HG02571 (cell line): ENCODE measurements around the gene SMIM1.
A peak's percentile ranks its signal among the peaks of the same experiment; 100 is the strongest.

Source experiments
- ATAC-seq: cut with Tn5 transposase; IDR thresholded peaks from one replicate; pipeline ENCODE4 v1.9.1; 2021; ENCODE audit warnings: mild to moderate bottlenecking, moderate library complexity; ENCODE audit not compliant: unreplicated experiment

SMIM1 gene

DNA sequence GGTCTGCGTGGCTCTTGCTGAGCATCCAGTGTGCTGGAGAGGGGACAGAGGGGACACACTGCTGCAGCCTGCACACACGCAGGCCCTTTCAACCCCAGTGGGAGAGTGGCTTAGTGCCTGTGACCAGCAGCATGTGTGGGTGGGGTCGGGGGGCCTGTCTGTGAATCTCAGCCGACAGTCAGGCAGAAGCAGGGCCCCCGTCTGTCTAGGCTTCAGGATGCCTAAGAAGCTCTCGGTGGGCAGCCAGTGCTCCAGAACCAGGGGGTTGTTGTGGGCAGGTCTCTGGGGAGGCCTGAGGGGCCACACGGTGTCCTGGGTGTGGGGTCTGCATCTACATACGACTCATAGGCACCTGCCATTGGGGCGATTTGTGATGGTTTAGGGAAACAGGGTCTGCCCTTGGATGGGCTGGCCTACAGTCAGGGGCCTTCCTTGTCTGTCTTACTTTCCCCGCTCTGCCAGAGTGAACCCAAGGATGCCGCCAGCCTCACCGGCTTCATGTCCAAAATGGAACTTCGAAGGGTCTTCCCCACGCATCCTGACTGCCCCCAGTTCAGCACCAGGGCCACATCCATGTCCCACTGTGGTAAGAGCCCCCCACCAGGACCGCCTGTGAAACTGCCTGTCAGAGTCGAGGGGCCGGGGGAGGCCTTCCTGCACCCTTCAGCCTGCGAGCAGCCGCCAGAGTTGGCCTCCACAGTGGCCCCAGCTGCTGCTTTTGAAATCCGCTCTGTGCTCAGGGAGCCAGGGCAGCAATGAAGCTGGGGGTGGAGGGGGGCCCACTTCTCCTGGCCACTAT, 18.7 kb upstream of the SMIM1 start:
- ATAC-seq = no peak

DNA sequence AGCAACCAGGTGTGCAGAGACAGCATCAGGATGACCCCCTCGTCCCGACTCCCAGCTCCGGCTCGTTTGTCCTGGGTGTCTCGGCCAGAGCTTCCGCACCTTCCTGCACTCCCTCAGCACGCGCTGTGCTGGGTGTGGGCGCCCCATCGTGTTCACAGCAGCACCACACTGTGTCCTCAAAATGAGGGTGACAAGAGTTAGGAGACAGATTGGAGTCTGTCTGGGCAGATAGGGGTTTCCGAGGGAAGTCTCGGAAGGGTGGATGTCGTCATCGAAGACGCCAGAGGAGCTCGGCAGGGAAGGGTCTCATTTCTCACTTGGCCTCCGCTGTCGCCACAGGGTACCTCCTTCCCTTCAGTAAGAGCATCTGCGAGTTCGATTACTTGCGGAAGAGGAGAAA, 16.2 kb upstream of the SMIM1 start:
- no peak for ATAC-seq

DNA sequence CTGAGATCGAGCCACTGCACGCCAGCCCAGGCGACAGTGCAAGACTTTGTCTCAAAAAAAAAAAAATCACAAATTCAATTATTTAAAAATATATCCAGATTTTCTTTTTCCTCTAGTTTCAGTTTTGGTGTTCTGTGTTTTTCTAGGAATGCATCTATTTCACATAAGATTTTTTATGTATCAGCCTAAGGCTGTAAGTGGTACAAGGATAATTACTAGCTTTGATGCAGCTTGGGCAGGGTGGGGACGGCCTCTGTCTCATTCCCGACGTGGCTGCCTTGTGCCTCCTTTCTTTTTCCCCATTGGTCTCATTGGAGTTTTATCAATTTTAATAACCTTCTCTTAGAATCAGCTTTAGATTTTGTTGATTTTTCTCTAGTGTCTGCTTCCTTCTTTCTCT, 13.4 kb upstream of the SMIM1 start:
- no peak for ATAC-seq

DNA sequence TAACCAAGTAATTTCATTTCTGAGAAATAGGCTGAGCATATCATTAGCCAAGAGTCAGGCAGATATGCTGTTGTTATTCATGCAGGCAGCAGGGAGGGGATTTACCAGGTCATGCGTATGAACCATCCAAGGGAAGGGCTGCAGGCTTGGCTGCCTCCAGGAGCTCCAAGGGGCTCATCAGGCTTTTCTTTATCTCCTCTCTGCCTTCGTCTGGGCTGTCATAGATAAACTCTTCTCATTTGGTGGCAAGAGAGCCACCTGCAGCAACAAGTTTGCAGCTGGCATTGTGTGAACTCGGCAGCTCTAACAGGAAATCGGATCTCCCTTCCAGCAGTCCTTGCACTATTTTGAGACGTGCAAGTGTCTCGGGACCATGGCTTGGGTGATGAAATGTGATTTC, 12.8 kb upstream of the SMIM1 start:
- no peak for ATAC-seq

DNA sequence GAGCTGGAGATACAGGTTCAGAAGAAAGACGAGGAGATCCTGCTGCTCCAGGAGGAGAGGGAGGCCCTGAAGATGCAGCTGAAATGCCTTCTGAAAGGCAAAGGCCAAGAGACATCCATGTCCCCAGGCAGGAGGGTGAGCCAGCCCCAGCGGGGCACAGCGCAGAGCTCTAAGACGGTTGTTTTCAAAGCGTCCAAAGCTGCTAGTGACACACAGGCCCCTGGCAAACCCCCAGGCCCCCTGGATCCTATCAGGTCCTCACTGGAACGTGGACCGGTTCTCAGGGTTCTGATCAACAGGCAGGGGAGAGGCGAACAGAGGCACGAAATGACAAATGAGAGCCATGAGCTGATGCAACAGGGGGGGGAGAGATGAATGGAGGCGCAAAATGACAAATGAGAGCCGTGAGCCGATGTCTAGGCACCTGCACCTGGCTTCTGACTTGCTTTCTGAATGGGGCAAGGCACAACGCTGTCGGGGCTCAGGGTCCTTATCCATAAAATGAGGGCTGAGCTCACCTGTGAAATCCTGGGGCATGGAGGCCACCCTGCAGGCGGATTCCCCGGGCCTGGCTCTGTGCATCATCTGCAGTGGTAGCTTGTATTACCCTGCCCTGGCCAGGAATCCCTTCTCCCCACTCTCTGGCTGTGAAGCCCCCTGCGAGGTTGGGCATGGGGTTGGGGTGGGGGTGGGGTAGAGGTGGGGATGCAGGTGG, 11.1 kb upstream of the SMIM1 start:
- ATAC-seq = no peak

DNA sequence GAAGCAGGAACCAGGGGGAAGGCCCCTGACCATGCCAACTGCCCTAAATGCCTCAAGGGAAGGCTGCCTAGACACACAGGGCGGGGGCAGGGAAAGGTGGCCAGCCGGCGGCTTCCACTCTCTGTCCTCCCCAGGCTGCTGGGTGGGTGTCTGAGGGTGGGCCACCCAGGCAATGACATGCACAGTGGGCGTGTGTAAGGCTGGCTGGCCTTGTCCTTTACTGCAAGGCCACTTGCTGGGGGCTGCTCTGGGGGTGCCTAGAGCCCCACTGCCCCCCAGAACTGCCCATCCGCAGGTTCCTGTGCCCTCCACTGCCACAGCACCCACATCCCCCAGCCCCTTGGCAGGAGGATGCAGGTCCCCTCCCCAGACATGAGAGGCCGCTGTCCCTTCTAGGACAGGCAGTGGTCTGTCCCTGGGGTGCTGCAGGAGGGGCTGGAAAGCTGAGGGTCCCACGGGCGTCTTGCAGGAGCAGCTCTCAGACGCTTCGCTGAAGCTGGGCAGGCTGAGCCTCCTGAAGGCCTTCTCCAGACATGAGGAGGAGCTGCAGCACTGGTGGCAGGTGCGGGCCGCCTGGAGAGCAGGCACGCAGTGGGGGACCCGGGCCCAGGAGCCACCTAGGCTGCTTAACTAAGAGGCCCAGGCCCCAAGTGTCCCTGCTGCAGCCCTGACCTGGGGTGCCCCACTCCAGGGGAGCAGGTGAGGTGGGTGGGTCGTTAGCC, 10.2 kb upstream of the SMIM1 start:
- ATAC-seq = no peak

DNA sequence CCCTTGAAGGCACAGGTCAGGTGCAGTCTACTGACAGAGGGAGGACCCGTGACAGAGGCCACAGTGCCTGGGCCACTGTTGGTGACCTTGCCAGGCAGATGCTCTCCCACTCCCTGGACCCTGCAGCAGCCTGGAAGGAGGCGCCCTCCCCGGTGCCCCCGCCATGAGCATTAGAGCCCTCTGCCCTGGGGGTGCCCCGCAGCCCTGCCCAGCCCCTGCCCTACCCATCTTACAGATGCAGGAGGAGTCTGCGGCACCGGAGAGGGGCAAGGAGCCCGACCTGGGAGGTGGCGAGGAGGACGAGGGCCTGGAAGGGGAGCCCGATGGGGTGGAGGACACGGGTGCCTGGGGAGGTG, 9.7 kb upstream of the SMIM1 start:
- no peak for ATAC-seq

DNA sequence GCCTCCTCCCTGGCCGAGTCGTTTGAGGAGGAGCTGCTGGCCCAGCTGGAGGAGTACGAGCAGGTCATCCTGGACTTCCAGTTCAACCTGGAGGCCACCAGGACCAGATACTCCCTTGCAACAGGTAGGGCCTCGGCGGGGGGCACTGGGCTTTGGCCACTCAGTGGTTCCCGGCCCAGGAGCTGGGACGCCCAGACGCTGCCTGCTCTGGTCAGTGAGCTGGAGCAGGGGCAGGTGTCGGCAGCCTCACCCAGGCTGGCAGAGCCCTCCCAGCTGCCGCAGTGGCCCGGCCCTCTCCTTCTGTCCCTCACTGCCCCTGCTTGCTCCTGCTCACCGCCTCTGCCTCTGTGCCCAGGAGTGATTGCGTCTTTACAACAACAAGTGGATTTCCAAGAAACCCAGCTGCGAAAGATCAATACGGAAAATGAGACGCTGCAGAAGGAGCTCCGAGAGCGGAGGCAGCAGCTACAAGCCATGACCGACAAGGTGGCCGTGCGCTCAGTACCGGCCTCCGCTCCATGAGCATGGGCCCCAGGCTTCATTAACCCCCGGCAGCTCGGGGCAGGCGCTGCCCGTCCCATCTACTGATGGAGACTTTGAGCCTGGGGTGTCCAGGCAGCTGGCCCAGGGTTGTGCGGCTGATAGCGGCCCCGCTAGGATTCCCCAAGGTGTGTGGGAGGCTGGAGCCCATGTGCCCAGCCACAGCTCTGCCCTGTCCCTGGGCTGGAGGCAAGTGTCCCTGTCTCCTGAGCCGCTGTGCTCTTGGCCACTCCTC, 9.0 kb upstream of the SMIM1 start:
- no peak for ATAC-seq

DNA sequence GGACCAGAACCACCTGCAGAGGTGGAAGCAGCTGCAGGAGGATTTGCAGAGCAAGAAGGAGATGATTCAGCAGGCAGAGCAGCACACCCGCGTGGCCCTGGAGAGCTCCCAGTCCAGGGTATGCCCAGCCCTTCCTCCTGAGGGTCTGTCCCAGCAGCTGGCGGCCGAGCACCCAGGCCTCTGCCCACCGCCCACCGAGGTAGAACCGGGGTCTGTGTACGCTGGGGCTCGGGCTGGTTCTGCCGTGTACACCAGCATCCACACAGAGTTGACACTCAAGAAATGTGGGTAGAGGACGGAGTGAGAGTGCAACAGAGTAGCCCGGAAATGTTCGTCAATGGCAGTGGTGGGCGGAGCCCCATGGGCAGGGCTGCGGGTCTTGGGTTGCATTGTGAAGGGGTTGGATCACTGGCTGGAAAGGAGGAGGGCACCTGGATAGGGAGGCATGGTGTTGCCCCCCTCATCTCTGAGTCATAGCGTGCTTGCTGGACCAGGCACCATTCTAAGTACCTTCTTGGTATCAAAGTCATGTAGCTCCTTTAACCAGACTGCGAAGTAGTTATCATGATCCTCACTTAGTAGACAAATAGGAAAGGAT, 5.1 kb upstream of the SMIM1 start:
- ATAC-seq = no peak

DNA sequence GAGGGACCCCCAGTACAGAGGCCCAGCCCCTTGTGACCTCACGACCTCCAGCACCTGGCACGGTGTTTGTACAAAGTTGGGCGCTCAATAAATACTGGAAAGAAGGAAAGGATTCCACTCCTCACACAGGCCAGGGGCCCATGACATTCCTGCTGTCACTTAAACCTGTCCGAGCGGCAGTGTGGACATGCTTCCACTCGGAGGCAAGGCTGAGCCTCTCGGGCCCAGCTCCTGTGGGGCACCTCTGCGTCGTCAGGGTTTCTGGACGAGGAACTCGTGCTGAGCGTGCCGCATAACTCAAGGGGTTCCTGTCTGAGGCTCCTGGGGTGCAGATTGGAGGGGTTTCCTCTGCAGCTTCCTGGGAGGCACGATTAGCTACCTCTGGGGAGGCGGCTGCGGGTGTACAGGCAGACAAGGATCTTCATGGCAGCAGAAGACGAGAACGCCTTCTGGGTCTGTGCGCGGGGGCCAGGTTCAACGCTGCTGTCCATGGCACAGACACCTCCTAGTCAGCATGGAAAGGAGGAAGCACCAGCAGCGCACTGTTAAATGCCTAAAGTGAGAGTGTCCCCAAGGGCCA, 3.6 kb upstream of the SMIM1 start:
- ATAC-seq = no peak

DNA sequence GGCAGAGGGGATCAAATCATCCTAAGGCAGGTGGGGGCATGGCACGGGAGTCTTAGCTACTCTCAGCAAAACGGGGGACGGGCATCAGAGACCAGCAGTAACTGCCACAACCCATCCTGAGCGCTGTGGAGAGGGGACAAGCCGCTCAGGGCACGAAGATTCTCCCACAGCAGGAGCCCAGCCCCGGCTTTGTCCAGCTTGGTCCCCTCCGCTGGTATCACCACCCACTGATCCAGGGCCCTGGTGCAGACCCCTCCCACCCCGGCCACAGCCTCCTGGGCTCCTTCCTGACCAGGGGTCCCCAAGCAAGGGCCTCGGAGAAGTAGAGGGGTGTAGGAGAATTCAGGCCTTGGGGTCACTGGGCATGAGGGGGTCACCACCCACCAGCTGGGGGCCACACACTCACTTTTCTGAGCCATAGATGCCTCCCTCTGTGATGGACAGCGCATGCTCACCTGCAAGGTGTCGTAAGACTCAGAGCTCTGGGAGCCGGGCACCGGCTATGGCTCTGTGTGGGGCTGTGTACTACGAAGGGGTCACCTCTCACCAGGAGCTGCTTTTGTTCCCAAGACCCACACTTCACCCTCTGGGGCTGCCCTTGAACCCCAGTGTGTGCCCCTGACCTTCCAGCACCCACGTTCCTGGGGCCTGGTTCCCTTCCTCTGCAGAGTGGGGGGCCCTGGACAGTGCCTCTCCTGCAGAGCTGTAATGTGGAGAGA, 2.3 kb upstream of the SMIM1 start:
- no peak for ATAC-seq

DNA sequence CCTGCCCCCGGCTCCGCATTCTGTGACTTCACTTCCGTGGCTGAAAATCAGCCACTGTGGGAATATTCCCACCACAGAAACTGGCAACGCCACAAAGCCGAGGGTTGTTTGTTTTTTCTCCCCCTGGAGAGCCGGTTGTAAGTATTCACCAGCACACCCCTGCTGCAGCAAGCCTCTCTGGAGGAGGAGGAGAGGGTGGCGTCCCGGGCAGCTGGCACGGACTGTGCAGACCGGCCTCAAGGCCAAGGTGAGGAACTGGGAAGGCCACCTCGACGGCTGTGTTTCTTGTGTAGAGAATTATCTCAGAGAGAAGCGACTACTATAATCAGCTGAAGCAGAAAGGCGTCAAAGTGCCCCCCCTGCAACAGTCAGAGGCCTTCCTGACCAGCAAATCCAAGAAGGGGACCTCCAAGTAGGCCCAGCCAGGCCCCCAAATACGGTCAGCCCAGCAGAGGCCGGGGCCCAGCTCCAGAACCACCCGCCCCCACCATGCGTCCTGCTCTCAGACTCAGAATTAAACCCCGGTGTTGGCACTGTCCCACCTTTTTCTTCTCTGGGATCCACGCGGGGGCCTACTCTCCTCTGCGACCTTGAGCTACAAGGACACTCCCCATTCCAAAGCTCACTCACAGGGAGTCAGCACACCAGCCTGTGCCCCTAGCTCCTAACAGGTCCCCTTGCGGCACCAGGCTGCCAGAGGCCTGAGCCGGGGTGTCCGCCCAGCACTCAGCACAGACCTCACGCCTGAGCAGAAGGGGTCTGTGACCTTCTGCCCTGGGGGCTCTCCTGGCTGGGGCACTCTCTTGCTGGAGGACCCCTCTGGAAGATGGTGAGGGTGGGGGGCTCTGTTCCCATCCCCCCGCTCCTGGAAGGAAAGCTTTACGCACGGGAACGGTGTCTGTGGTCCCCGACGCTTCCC, 1.2 kb upstream of the SMIM1 start:
- no peak for ATAC-seq

DNA sequence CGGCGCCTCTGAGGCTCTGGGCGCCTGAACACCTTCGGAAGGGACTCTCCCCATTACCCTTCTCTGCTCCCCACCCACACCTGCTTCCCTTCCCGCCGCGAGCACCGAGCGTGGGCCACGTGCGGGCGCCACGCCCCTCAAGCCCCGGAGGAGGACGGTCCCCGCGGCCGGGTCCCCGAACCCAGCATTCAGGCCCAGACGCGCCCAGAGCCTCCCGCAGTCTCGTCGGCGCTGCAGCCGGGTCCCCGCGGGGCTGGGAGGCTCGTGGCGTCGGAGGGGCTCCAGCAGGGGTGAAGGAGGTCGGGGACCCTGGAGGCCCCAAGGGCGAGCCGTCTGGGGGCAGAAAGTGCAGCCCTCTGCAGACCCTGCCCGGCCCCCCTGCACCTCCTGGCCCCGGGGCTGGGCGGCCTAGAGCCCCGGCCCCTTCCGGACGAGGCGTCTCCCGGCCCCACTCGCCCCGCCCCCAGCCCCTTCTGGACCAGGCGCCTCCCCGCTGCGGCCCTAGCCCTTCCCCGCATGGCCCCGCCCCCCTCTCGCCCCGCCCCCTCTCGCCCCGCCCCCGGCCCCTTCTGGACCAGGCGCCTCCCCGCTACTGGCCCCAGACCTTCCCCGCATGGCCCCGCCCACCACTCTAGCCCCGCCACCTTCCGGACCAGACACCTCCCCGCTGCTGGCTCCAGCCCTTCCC, 378 bp upstream of the SMIM1 start:
- peak; percentile 48 for ATAC-seq

DNA sequence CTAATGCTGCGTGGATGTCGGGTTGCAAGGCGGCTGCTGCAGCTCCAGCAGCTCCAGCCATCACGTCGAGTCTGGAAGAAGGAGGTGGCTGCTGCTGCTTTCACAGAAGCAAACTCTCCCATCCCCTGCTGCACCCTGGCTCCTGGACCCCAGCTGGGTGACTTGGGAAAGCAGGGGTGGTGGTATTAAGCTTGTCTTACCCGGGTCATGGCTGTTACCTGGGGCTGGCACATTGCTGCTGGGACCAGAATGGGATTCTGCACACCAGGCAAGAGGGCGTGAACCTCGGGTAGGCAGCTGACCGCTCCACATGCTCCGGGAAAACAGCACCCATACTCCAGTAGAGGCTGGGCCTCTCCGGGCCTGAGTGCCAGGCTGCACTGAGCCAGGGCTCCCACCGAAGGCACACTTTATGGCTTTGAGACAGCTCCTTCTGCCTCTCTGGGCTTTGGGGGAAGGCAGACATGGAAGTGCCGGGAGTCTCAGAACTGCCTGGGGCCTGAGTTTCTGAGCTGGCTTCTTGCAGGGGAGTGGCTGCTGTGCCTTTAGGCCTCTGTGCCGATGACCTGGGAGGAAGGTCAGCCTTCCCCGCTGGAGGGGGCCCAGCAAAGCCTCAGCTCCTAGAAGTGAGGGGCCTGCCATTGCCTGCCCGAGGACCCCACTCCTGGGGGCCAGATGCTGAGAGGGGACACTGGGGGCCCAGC, 1.2 kb downstream of the SMIM1 start:
- no peak for ATAC-seq

DNA sequence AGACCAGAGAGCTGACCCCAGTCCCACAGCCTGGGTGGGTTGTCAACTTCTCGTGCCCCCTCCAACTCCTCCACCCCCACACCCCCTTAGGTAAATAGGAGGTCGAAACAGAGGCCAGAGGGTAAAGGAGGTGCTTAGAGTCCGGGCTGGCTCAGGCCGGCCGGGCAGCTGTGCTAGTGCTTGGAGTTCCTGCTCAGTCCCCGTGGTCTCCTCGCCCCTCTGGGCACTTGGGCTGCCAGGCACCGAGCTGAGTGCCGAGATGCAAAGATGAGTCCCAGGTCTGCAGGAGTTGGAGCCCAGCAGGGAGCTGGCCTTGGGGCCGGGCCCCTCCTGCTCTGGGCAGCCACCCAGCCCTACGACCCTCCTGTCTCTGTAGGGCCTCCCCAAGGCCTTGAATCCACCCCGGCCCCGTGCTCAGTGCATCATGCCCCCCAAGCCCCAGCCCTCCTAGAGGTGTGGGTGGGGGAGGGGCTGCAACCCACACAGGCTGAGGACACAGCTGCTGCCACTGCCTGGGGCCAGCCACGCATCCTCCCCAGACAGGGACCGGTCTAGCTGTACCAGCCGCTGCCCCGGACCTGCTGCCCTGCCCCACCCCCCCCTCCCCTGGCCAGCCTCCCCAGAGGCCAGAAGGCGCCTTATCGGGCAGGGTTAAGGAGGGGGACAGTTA, 1.9 kb downstream of the SMIM1 start:
- no peak for ATAC-seq

DNA sequence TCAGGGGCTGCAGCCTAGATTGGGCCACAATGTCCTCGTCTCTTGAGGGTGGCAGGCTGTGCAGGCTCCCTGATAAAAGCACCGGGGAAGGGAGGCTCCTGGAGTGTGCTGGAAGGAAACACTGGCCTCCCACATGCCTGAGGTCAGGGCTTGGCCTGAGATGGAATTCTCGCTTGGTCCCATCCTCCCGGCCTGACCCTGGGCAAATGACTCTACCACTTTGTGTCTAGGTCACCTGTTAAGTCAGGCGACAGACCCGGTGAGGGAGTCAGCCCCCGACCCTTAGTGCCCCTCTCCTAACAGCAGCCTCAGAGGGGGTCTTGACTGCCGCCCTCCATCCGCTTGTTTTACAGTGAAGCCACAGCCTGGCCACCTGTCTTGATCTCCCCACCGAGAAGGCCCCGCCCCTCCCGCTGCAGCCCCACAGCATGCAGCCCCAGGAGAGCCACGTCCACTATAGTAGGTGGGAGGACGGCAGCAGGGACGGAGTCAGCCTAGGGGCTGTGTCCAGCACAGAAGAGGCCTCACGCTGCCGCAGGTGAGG, 2.5 kb downstream of the SMIM1 start:
- no peak for ATAC-seq
